Measurements from ENCODE around the gene KCNH4.

KCNH4 gene

DNA sequence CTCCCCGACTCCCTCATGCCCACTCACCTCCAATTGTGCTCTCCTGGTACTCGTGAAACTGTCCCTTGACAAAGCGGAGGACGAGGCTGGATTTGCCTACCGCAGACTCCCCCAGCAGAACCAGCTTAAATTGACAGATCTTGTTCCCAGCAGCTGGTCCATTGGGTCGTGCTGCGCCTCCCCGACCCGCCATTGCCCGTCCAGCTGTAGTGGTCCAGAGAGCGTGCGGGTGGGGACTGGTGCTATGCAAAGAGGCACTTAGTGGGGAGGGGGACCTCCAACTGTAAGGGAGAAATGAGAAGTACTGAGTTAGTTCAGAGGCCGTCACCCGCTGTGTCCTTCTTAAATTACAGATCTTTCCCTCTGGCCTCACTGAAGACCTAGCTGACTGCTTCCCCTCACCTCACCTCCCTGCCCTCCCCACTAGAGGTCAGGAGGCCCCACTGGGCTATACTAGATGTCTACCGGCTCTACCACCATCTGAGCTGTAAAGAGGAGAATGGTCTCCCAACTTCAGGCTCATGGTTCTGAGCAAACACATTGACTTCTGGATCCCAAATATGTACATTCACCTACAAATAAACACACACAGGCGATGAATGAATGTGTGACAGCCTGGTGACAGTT lies 50.5 kb downstream of the KCNH4 start:
- Histone ChIP-seq H3K4me1 (ENCODE audit: control insufficient read depth in 1 of 2, insufficient read depth in 2 of 2, low read length in 2 of 2) (peaks cover 41 to 50% of the 10 kb centered on the region in 2 donors), H3K27ac (ENCODE audit: low read depth, low read length) (peak overlapping the region; percentile 46), H3K36me3 (ENCODE audit: control insufficient read depth in 1 of 2, insufficient read depth in 2 of 2, low read length in 2 of 2) (peaks cover 43 to 51% of the 10 kb centered on the region in 2 donors), H3K9me3 (ENCODE audit: control insufficient read depth in 1 of 2, low read length in 2 of 2) (no peaks in the 10 kb centered on the region), H3K4me3 (ENCODE audit: low read depth in 1 of 2, low read length in 2 of 2) (no peak overlapping the region), H3K27me3 (ENCODE audit: control insufficient read depth in 1 of 2, insufficient read depth in 2 of 2, low read length in 2 of 2) (no peaks in the 10 kb centered on the region), H3K9ac (ENCODE audit: low read depth in 1 of 2, low read length in 2 of 2) (no peak overlapping the region)

- Histone ChIP-seq H3K27ac (ENCODE audit: low read depth, low read length) (peak overlapping the region; percentile 46), H3K27me3 (ENCODE audit: control insufficient read depth in 1 of 2, insufficient read depth in 2 of 2, low read length in 2 of 2) (no peaks in the 10 kb centered on the region), H3K36me3 (ENCODE audit: control insufficient read depth in 1 of 2, insufficient read depth in 2 of 2, low read length in 2 of 2) (peaks cover 46 to 59% of the 10 kb centered on the region in 2 donors), H3K9me3 (ENCODE audit: control insufficient read depth in 1 of 2, low read length in 2 of 2) (no peaks in the 10 kb centered on the region), H3K4me3 (ENCODE audit: low read depth in 1 of 2, low read length in 2 of 2) (no peak overlapping the region), H3K9ac (ENCODE audit: low read depth in 1 of 2, low read length in 2 of 2) (no peak overlapping the region), H3K4me1 (ENCODE audit: control insufficient read depth in 1 of 2, insufficient read depth in 2 of 2, low read length in 2 of 2) (peaks cover 31 to 39% of the 10 kb centered on the region in 2 donors)
Measured at GRCh38 chr17:42129109-42129837, 51.7 kb downstream of the KCNH4 start.

- Histone ChIP-seq H3K36me3 (ENCODE audit: control insufficient read depth in 1 of 2, insufficient read depth in 2 of 2, low read length in 2 of 2) (peaks cover 46 to 59% of the 10 kb centered on the region in 2 donors), H3K9ac (ENCODE audit: low read depth in 1 of 2, low read length in 2 of 2) (no peak overlapping the region)
Measured at GRCh38 chr17:42127414-42127813, 53.5 kb downstream of the KCNH4 start.

DNA sequence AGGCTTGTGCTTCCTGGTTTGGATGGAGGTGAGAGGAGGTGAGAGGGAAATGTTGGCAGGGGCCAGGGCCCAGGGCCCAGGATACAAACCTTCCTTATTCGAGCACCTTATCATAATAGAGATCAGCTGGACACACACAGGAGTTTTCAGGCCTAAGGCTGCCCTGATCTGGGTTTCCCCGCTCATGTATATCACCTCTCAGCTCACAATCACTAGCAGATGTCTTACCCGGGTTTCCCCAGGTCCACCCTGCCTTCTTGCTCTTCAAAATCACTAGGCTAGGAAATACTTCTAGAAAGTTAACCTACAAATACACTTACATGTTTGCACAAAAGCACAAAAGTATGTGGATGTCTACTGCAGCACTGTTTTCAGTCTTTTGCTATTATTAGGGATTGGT lies 54.1 kb downstream of the KCNH4 start:
- Histone ChIP-seq H3K4me1 (ENCODE audit: control insufficient read depth in 1 of 2, insufficient read depth in 2 of 2, low read length in 2 of 2) (peaks cover 20 to 28% of the 10 kb centered on the region in 2 donors), H3K36me3 (ENCODE audit: control insufficient read depth in 1 of 2, insufficient read depth in 2 of 2, low read length in 2 of 2) (peaks cover 46 to 59% of the 10 kb centered on the region in 2 donors), H3K27me3 (ENCODE audit: control insufficient read depth in 1 of 2, insufficient read depth in 2 of 2, low read length in 2 of 2) (no peaks in the 10 kb centered on the region), H3K27ac (ENCODE audit: low read depth, low read length) (no peak overlapping the region), H3K9me3 (ENCODE audit: control insufficient read depth in 1 of 2, low read length in 2 of 2) (no peaks in the 10 kb centered on the region), H3K9ac (ENCODE audit: low read depth in 1 of 2, low read length in 2 of 2) (no peak overlapping the region), H3K4me3 (ENCODE audit: low read depth in 1 of 2, low read length in 2 of 2) (no peak overlapping the region)

More at GRCh38 chr17:42127414-42127813, 53.5 kb downstream of the KCNH4 start:
- Histone ChIP-seq H3K9me3 (ENCODE audit: control insufficient read depth in 1 of 2, low read length in 2 of 2) (no peaks in the 10 kb centered on the region), H3K4me1 (ENCODE audit: control insufficient read depth in 1 of 2, insufficient read depth in 2 of 2, low read length in 2 of 2) (peaks cover 18 to 28% of the 10 kb centered on the region in 2 donors), H3K27ac (ENCODE audit: low read depth, low read length) (no peak overlapping the region), H3K4me3 (ENCODE audit: low read depth in 1 of 2, low read length in 2 of 2) (no peak overlapping the region), H3K27me3 (ENCODE audit: control insufficient read depth in 1 of 2, insufficient read depth in 2 of 2, low read length in 2 of 2) (no peaks in the 10 kb centered on the region)

- no peak overlapping the region for H3K27ac ChIP-seq (ENCODE audit: low read depth, low read length)
- peaks cover 17 to 30% of the 10 kb centered on the region in 2 donors for H3K4me1 ChIP-seq (ENCODE audit: control insufficient read depth in 1 of 2, insufficient read depth in 2 of 2, low read length in 2 of 2)
- no peak overlapping the region for H3K4me3 ChIP-seq (ENCODE audit: low read depth in 1 of 2, low read length in 2 of 2)
- H3K36me3 ChIP-seq (ENCODE audit: control insufficient read depth in 1 of 2, insufficient read depth in 2 of 2, low read length in 2 of 2), result peaks cover 44 to 54% of the 10 kb centered on the region in 2 donors
- no peaks in the 10 kb centered on the region for H3K9me3 ChIP-seq (ENCODE audit: control insufficient read depth in 1 of 2, low read length in 2 of 2)
- no peaks in the 10 kb centered on the region for H3K27me3 ChIP-seq (ENCODE audit: control insufficient read depth in 1 of 2, insufficient read depth in 2 of 2, low read length in 2 of 2)
- no peak overlapping the region for H3K9ac ChIP-seq (ENCODE audit: low read depth in 1 of 2, low read length in 2 of 2)
Measured at GRCh38 chr17:42125565-42125964, 55.4 kb downstream of the KCNH4 start.

DNA sequence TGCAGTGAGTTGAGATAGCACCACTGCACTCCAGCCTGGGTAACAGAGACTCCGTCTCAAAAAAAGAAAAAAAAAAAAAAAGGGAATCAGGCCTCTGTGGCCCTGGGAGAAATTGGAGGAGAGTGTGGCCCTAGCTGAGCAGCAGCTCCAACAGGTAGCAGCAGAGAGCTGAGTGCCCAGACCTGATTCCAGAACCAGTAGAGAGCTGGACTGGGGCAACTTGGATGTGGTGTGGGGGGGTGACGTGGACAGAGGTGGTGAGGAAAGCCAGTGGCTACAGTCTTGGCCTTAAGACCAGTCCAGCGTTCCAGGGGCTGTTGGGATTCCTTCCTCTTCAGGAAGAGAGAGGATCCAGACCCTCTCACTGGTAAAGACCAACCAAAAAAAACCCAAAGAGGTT lies 56.7 kb downstream of the KCNH4 start:
- Histone ChIP-seq H3K4me1 (ENCODE audit: control insufficient read depth in 1 of 2, insufficient read depth in 2 of 2, low read length in 2 of 2) (peaks cover 28 to 35% of the 10 kb centered on the region in 2 donors), H3K36me3 (ENCODE audit: control insufficient read depth in 1 of 2, insufficient read depth in 2 of 2, low read length in 2 of 2) (peaks cover 31 to 44% of the 10 kb centered on the region in 2 donors), H3K9ac (ENCODE audit: low read depth in 1 of 2, low read length in 2 of 2) (no peak overlapping the region), H3K4me3 (ENCODE audit: low read depth in 1 of 2, low read length in 2 of 2) (no peak overlapping the region), H3K9me3 (ENCODE audit: control insufficient read depth in 1 of 2, low read length in 2 of 2) (no peaks in the 10 kb centered on the region), H3K27me3 (ENCODE audit: control insufficient read depth in 1 of 2, insufficient read depth in 2 of 2, low read length in 2 of 2) (no peaks in the 10 kb centered on the region), H3K27ac (ENCODE audit: low read depth, low read length) (no peak overlapping the region)

DNA sequence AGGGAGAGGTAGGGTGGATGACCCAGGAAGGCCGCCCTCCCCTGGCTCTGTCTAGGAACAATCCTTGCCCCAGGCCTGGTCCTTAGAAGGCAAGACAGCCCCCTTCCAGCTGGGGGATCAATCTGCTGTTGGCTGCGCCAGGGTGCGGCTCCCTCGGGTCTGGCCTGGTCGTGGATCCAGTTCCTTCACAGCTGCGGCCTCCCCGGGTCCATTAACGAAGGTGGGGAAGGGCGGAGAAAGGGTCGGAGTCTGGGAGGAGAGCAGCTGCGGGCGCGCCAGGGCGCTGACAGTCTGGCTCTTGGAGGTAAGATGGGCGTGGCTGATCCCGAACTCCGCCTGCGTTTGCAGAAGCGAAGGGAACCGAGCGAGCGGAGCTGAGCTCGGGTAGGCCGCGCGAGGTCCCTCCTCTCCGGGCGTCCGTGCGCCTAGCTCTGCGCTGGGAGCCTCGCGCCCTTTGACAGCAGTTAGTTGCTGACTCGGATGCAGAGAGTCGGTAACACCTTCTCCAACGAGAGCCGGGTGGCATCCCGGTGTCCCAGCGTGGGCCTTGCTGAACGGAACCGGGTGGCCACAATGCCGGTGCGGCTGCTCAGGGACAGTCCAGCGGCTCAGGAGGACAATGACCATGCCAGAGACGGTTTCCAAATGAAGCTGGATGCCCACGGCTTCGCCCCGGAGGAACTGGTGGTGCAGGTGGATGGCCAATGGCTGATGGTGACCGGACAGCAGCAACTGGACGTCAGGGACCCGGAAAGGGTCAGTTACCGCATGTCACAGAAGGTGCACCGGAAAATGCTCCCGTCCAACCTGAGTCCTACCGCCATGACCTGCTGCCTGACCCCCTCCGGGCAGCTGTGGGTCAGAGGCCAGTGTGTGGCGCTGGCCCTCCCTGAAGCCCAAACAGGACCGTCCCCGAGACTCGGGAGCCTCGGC lies 58.3 kb downstream of the KCNH4 start, which contains the start of gene HSPB9:
Gene HSPB9, plus strand, starts transcription at position 434 of the 933 bp plus-strand sequence. Its CDS starts 47 bp downstream, at position 481.
- H3K4me3 ChIP-seq (ENCODE audit: low read depth in 1 of 2, low read length in 2 of 2), result peak within 1 kb of the TSS; percentile 18 to 40
- H3K27ac ChIP-seq (ENCODE audit: low read depth, low read length), result peak within 1 kb of the TSS; percentile 7
- H3K9ac ChIP-seq (ENCODE audit: low read depth in 1 of 2, low read length in 2 of 2), result peak within 1 kb of the TSS; percentile 46 to 60

DNA sequence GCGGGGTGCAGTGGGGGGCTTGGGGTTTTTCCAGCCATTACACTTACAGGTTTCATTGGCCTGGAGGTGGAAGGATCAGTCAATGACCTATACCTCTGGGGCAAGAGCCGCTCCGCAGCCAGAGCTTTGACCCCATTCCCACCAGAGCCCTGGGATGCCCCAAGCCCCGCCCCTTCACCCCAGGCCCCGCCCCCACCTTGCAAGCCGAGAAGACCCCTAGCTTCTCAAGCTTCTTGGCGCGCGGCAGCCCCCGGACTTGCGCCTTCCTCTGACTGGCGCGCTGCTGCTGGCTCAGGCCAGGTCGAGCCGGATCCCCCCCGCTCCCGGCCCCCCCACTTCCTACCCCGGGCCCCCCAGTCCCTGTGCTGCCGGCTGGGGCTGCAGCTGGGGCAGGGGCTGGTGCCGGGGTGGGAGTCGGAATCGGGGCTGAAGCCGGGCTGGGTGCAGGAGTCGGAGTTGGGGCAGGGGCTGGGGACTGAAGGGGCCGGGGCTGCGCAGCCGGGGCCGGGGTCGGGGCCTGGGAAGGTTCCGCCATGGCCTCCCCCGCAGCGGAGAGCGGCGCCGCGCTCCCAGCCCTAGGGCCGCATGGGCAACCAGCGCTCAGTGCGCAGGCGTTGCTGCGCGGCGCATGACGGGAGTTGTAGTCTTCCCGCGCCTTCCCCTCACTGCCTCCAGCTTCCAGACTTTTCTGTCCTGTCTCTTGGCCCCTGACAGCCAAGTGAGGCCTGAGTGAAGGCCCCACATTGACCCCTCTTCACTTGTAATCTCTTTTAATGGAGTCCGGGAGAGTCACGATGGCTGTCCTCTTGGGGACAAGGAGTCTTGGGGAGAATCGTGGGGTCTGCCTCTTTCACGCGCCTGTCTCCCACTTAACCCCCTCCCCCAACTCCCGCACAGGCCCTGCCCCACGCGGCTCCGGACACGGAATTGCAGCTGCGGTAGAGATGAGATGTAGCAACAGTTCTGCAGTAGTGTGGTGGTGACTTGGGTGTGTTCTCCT lies 59.9 kb downstream of the KCNH4 start, which contains the start of gene KAT2A:
Gene KAT2A, minus strand, starts transcription at position 598 of the 1,000 bp plus-strand sequence. Its CDS starts 63 bp downstream, at position 535.
- peak within 1 kb of the TSS; percentile 7 for H3K27ac ChIP-seq (ENCODE audit: low read depth, low read length)

More for the DNA sequence above, 58.3 kb downstream of the KCNH4 start, which contains the start of gene HSPB9:
- no peaks in the 10 kb centered on the region for H3K9me3 ChIP-seq (ENCODE audit: control insufficient read depth in 1 of 2, low read length in 2 of 2)
- H3K36me3 ChIP-seq (ENCODE audit: control insufficient read depth in 1 of 2, insufficient read depth in 2 of 2, low read length in 2 of 2), result peaks cover 16 to 30% of the 10 kb centered on the region in 2 donors
- H3K27me3 ChIP-seq (ENCODE audit: control insufficient read depth in 1 of 2, insufficient read depth in 2 of 2, low read length in 2 of 2), result no peaks in the 10 kb centered on the region
- H3K4me1 ChIP-seq (ENCODE audit: control insufficient read depth in 1 of 2, insufficient read depth in 2 of 2, low read length in 2 of 2), result peaks cover 32 to 41% of the 10 kb centered on the region in 2 donors

More for the DNA sequence above, 59.9 kb downstream of the KCNH4 start, which contains the start of gene KAT2A:
- Histone ChIP-seq H3K4me3 (ENCODE audit: low read depth in 1 of 2, low read length in 2 of 2) (peak within 1 kb of the TSS; percentile 51), H3K27me3 (ENCODE audit: control insufficient read depth in 1 of 2, insufficient read depth in 2 of 2, low read length in 2 of 2) (no peaks in the 10 kb centered on the region), H3K36me3 (ENCODE audit: control insufficient read depth in 1 of 2, insufficient read depth in 2 of 2, low read length in 2 of 2) (peaks cover 10 to 23% of the 10 kb centered on the region in 2 donors), H3K4me1 (ENCODE audit: control insufficient read depth in 1 of 2, insufficient read depth in 2 of 2, low read length in 2 of 2) (peaks cover 32 to 44% of the 10 kb centered on the region in 2 donors), H3K9me3 (ENCODE audit: control insufficient read depth in 1 of 2, low read length in 2 of 2) (no peaks in the 10 kb centered on the region), H3K9ac (ENCODE audit: low read depth in 1 of 2, low read length in 2 of 2) (peak within 1 kb of the TSS; percentile 46 to 60)

Measured in duodenal mucosa (tissue), 2 donors.